NT2/D1 (cell line): ENCODE data around the gene NUF2.

Experiments used
- DNase-seq: peaks from one replicate; pipeline ENCODE4 v3.0.0-alpha.2; 2011; ENCODE audit warnings: low read depth, low spot score
- H3K27me3 ChIP-seq: 2 replicates; pipeline ENCODE4 v1.6.0; 2011; ENCODE audit warnings: mild to moderate bottlenecking; ENCODE audit not compliant: insufficient read length, insufficient read depth
- H3K36me3 ChIP-seq: 2 replicates; pipeline ENCODE4 v1.6.1; 2011; ENCODE audit warnings: mild to moderate bottlenecking, low read length, mixed read lengths; ENCODE audit not compliant: insufficient read depth, insufficient read length
- H3K4me1 ChIP-seq: 2 replicates; pipeline ENCODE4 v1.5.1; 2011; ENCODE audit not compliant: insufficient read depth, insufficient read length
- H3K4me3 ChIP-seq: 2 replicates; pipeline ENCODE4 v1.5.1; 2011; ENCODE audit warnings: low read depth; ENCODE audit not compliant: insufficient read length
- H3K9ac ChIP-seq: 2 replicates; pipeline ENCODE4 v1.6.0; 2011; ENCODE audit warnings: low read depth; ENCODE audit not compliant: insufficient read length
- H3K9me3 ChIP-seq: 2 replicates; pipeline ENCODE4 v1.5.1; 2011; ENCODE audit warnings: mild to moderate bottlenecking, low read length; ENCODE audit not compliant: insufficient read depth
- SUZ12 ChIP-seq: IDR thresholded peaks from 2 replicates; pipeline ENCODE4 v1.6.1; 2011; ENCODE audit not compliant: insufficient read length, insufficient read depth; ENCODE audit errors: extremely low read depth
- YY1 ChIP-seq: IDR thresholded peaks from 2 replicates; pipeline ENCODE4 v1.6.1; 2011; ENCODE audit not compliant: insufficient read length, insufficient read depth
- ZNF274 ChIP-seq: IDR thresholded peaks from 2 replicates; pipeline ENCODE4 v1.6.1; 2011; ENCODE audit warnings: mild to moderate bottlenecking, low read depth, low read length

The NUF2 gene

GRCh38 chr1:163388970-163389369 lies 67.2 kb downstream of the NUF2 start:
- Histone ChIP-seq H3K4me3 (no peak overlapping the region), H3K4me1 (no peaks in the 10 kb centered on the region), H3K9ac (no peak overlapping the region), H3K9me3 (no peaks in the 10 kb centered on the region), H3K27me3 (no peaks in the 10 kb centered on the region), H3K36me3 (no peaks in the 10 kb centered on the region)
- no peak for TF ChIP-seq SUZ12
- TF ChIP-seq ZNF274: no peak
- TF ChIP-seq YY1: no peak
- DNase-seq: no peak

GRCh38 chr1:163395790-163396189 lies 74.0 kb downstream of the NUF2 start:
- H3K9me3 ChIP-seq: 0 out of 2 replicates have a peak, but pooled peaks cover 3% of the 10 kb centered on the region
- H3K4me1 ChIP-seq: peaks cover 4% of the 10 kb centered on the region
- no peak overlapping the region for H3K4me3 ChIP-seq
- no peak for DNase-seq
- H3K9ac ChIP-seq: no peak overlapping the region
- H3K27me3 ChIP-seq: peaks cover 4% of the 10 kb centered on the region
- no peaks in the 10 kb centered on the region for H3K36me3 ChIP-seq
- TF ChIP-seq SUZ12 (no peak), YY1 (no peak), ZNF274 (no peak)

GRCh38 chr1:163397451-163398200 lies 75.9 kb downstream of the NUF2 start:
- Histone ChIP-seq H3K4me1 (peaks cover 4% of the 10 kb centered on the region), H3K4me3 (no peak overlapping the region), H3K9me3 (peaks cover 3% of the 10 kb centered on the region; the same call in 1 of the 2 replicates), H3K9ac (no peak overlapping the region), H3K27me3 (peaks cover 4% of the 10 kb centered on the region), H3K36me3 (no peaks in the 10 kb centered on the region)
- DNase-seq: no peak
- TF ChIP-seq YY1 (no peak), SUZ12 (no peak), ZNF274 (no peak)

- H3K27me3 ChIP-seq: peaks cover 4% of the 10 kb centered on the region
- H3K4me1 ChIP-seq: peaks cover 4% of the 10 kb centered on the region
- no peak for TF ChIP-seq YY1
- no peak for TF ChIP-seq SUZ12
- no peak for TF ChIP-seq ZNF274
- H3K36me3 ChIP-seq: no peaks in the 10 kb centered on the region
- no peak overlapping the region for H3K4me3 ChIP-seq
- DNase-seq: no peak
- H3K9ac ChIP-seq: no peak overlapping the region
- H3K9me3 ChIP-seq: peaks cover 3% of the 10 kb centered on the region; the same call in 1 of the 2 replicates
These were observed 77.2 kb downstream of the NUF2 start for GRCh38 chr1:163399001-163399400.

GRCh38 chr1:163399976-163400601 lies 78.3 kb downstream of the NUF2 start:
- peak overlapping the region; percentile 26 for H3K9ac ChIP-seq
- H3K9me3 ChIP-seq: no peaks in the 10 kb centered on the region; the same call in 1 of the 2 replicates
- no peak for TF ChIP-seq SUZ12
- TF ChIP-seq ZNF274: no peak
- TF ChIP-seq YY1: no peak
- peaks cover 4% of the 10 kb centered on the region for H3K4me1 ChIP-seq
- H3K36me3 ChIP-seq: no peaks in the 10 kb centered on the region
- H3K4me3 ChIP-seq: no peak overlapping the region
- peak; percentile 95 for DNase-seq
- peaks cover 4% of the 10 kb centered on the region for H3K27me3 ChIP-seq

GRCh38 chr1:163401211-163401610 lies 79.5 kb downstream of the NUF2 start:
- Histone ChIP-seq H3K4me1 (peaks cover 4% of the 10 kb centered on the region), H3K36me3 (no peaks in the 10 kb centered on the region), H3K9me3 (no peaks in the 10 kb centered on the region; the same call in 1 of the 2 replicates), H3K4me3 (no peak overlapping the region), H3K27me3 (peaks cover 4% of the 10 kb centered on the region), H3K9ac (no peak overlapping the region)
- DNase-seq: no peak
- TF ChIP-seq ZNF274 (no peak), YY1 (no peak), SUZ12 (no peak)
